ENCODE data around the gene APC.

- TF ChIP-seq POLR2A (IDR thresholded peaks at IDR 0.05; ENCODE audit: low read depth, low read length) (no peak), POLR2AphosphoS5 (IDR thresholded peaks at IDR 0.05; ENCODE audit: low read depth, low read length) (no peak), TAF1 (IDR thresholded peaks at IDR 0.05; ENCODE audit: borderline replicate concordance, low read depth, low read length) (no peak)
These were observed 4.7 kb downstream of the APC start for GRCh38 chr5:112742424-112742823.
